SK-MEL-5 (cell line): ENCODE measurements around the gene TRABD. TPM values are rescaled to one million over a fixed set of nuclear protein-coding genes. Genes with fewer than 3 reads are reported as not detected.

Experiments used
- DNase-seq: peaks from one replicate; pipeline ENCODE4 v3.0.0-alpha.2; 2016; ENCODE audit warnings: low read depth, low spot score
- in situ Hi-C: cut with HindIII; loops from 2 replicates; pipeline ENCODE4 v1.10.0; 2016; ENCODE audit warnings: low sequenced_read_pairs, high pct_unique_total_duplicates, low pct_unique_long_range_greater_than_20kb
- total RNA-seq: library from RNA; depleted of rRNA; stranded (reverse); fragments of >200 nt; shearing (Covaris generic); gene quantifications from 2 replicates; pipeline ENCODE4 v1.2.3, GENCODE V29; 2014

The TRABD gene
- total RNA-seq, 1 experiment from 2014 or later = 29.6 TPM

GRCh38 chr22:50169774-50170341 is 15.9 kb upstream of the TRABD start:
- in situ Hi-C loops = no loop called here
- DNase-seq = peak; percentile 29

- in situ Hi-C loops = no loop called here
- peak; percentile 9 for DNase-seq
Observed at GRCh38 chr22:50170453-50171318, 15.0 kb upstream of the TRABD start, which contains the start of gene PANX2. Gene PANX2 (plus strand): TSS chr22:50170731. CDS start chr22:50170731, 0 bp downstream.

- in situ Hi-C loops = no loop called here
- no peak for DNase-seq
Observed at GRCh38 chr22:50171319-50171964, 14.3 kb upstream of the TRABD start.

- no peak for DNase-seq
- in situ Hi-C loops = no loop called here
Observed at GRCh38 chr22:50171965-50172421, 13.7 kb upstream of the TRABD start.

GRCh38 chr22:50173311-50173982 is 12.3 kb upstream of the TRABD start:
- DNase-seq = no peak
- in situ Hi-C loops = no loop called here

- DNase-seq = no peak
- in situ Hi-C loops = no loop called here
Observed at GRCh38 chr22:50173983-50174355, 11.7 kb upstream of the TRABD start.

GRCh38 chr22:50174382-50175190 is 11.1 kb upstream of the TRABD start:
- in situ Hi-C loops = no loop called here

GRCh38 chr22:50175191-50175461 is 10.6 kb upstream of the TRABD start:
- in situ Hi-C loops = no loop called here
- DNase-seq = no peak

More at GRCh38 chr22:50174382-50175190, 11.1 kb upstream of the TRABD start:
- DNase-seq = no peak

GRCh38 chr22:50175921-50176849 is 9.5 kb upstream of the TRABD start:
- no peak for DNase-seq
- in situ Hi-C loops = no loop called here

- in situ Hi-C loops = no loop called here
- DNase-seq = no peak
Observed at GRCh38 chr22:50176850-50177536, 8.7 kb upstream of the TRABD start.

GRCh38 chr22:50177537-50178470 is 7.9 kb upstream of the TRABD start:
- in situ Hi-C loops = no loop called here
- no peak for DNase-seq

GRCh38 chr22:50178471-50178864 is 7.2 kb upstream of the TRABD start:
- no peak for DNase-seq
- in situ Hi-C loops = no loop called here

- in situ Hi-C loops = no loop called here
- no peak for DNase-seq
Observed at GRCh38 chr22:50178871-50179869, 6.5 kb upstream of the TRABD start.
